KOPT-K1 (cell line): ENCODE measurements around the gene CATSPERD.
"Not testable (repeated sequence)": the region's sequence is repeated elsewhere in the genome, so short reads cannot be mapped to it uniquely, and the experiment has no call there.

Source experiments
- H3K27ac ChIP-seq: fragments of 200-600 bp; sonication (generic); 2 replicates; pipeline ENCODE4 v1.5.1; 2016; ENCODE audit warnings: antibody characterized with exemption, mild to moderate bottlenecking, low read depth, low read length; ENCODE audit not compliant: poor library complexity, severe bottlenecking
- H3K36me3 ChIP-seq: fragments of 200-600 bp; sonication (generic); 2 replicates; pipeline ENCODE4 v1.5.1; 2017; ENCODE audit warnings: antibody characterized with exemption, mild to moderate bottlenecking, low read length, moderate library complexity; ENCODE audit not compliant: insufficient read depth
- H3K9me3 ChIP-seq: fragments of 200-600 bp; sonication (generic); 2 replicates; pipeline ENCODE4 v1.5.1; 2017; ENCODE audit warnings: antibody characterized with exemption, low read length, mild to moderate bottlenecking; ENCODE audit not compliant: insufficient read depth, poor library complexity, severe bottlenecking

CATSPERD gene

GRCh38 chr19:5702053-5702410 is 18.4 kb upstream of the CATSPERD start:
- not testable (repeated sequence) for H3K27ac ChIP-seq, H3K9me3 ChIP-seq
- peaks cover 85% of the 10 kb centered on the region for H3K36me3 ChIP-seq

- no peak overlapping the region for H3K27ac ChIP-seq
- H3K9me3 ChIP-seq: no peaks in the 10 kb centered on the region
Measured at GRCh38 chr19:5703819-5704818, 16.3 kb upstream of the CATSPERD start.

GRCh38 chr19:5705552-5705951 is 14.9 kb upstream of the CATSPERD start:
- Histone ChIP-seq H3K9me3 (no peaks in the 10 kb centered on the region), H3K36me3 (peaks cover 86% of the 10 kb centered on the region), H3K27ac (no peak overlapping the region)

More at GRCh38 chr19:5703819-5704818, 16.3 kb upstream of the CATSPERD start:
- H3K36me3 ChIP-seq: peaks cover 85% of the 10 kb centered on the region

GRCh38 chr19:5706876-5707573 is 13.4 kb upstream of the CATSPERD start:
- Histone ChIP-seq H3K9me3 (no peaks in the 10 kb centered on the region), H3K36me3 (peaks cover 92% of the 10 kb centered on the region), H3K27ac (no peak overlapping the region)

- Histone ChIP-seq H3K36me3 (peaks cover 100% of the 10 kb centered on the region), H3K27ac (no peak overlapping the region), H3K9me3 (no peaks in the 10 kb centered on the region)
Measured at GRCh38 chr19:5707576-5708575, 12.6 kb upstream of the CATSPERD start.

- Histone ChIP-seq H3K36me3 (peaks cover 95% of the 10 kb centered on the region), H3K9me3 (no peaks in the 10 kb centered on the region), H3K27ac (no peak overlapping the region)
Measured at GRCh38 chr19:5711025-5711424, 9.4 kb upstream of the CATSPERD start.

GRCh38 chr19:5711713-5712161 is 8.7 kb upstream of the CATSPERD start:
- Histone ChIP-seq H3K36me3 (peaks cover 94% of the 10 kb centered on the region), H3K27ac (no peak overlapping the region), H3K9me3 (no peaks in the 10 kb centered on the region)

- Histone ChIP-seq H3K9me3 (no peaks in the 10 kb centered on the region), H3K36me3 (peaks cover 94% of the 10 kb centered on the region), H3K27ac (no peak overlapping the region)
Measured at GRCh38 chr19:5713228-5713627, 7.2 kb upstream of the CATSPERD start.

- H3K36me3 ChIP-seq: peaks cover 81% of the 10 kb centered on the region
- H3K27ac ChIP-seq: no peak overlapping the region
Measured at GRCh38 chr19:5714816-5715215, 5.6 kb upstream of the CATSPERD start.

GRCh38 chr19:5717215-5717935 is 3.1 kb upstream of the CATSPERD start:
- Histone ChIP-seq H3K27ac (no peak overlapping the region), H3K9me3 (no peaks in the 10 kb centered on the region), H3K36me3 (peaks cover 56% of the 10 kb centered on the region)

More at GRCh38 chr19:5714816-5715215, 5.6 kb upstream of the CATSPERD start:
- no peaks in the 10 kb centered on the region for H3K9me3 ChIP-seq

- H3K27ac ChIP-seq: peak overlapping the region; percentile 86
- no peaks in the 10 kb centered on the region for H3K9me3 ChIP-seq
Measured at GRCh38 chr19:5718037-5718578, 2.3 kb upstream of the CATSPERD start.

GRCh38 chr19:5718579-5719273 is 1.7 kb upstream of the CATSPERD start:
- Histone ChIP-seq H3K27ac (peak overlapping the region; percentile 86), H3K9me3 (no peaks in the 10 kb centered on the region), H3K36me3 (peaks cover 42% of the 10 kb centered on the region)

More at GRCh38 chr19:5718037-5718578, 2.3 kb upstream of the CATSPERD start:
- peaks cover 48% of the 10 kb centered on the region for H3K36me3 ChIP-seq

GRCh38 chr19:5719274-5719960 is 1.0 kb upstream of the CATSPERD start:
- peak overlapping the region; percentile 86 for H3K27ac ChIP-seq
- peaks cover 35% of the 10 kb centered on the region for H3K36me3 ChIP-seq
- no peaks in the 10 kb centered on the region for H3K9me3 ChIP-seq
